Measurements from ENCODE around the gene ANKRD42.

GRCh38 chr11:83293457-83293774, 99.9 kb downstream of the ANKRD42 start:
- TF ChIP-seq ZNF146 (CRISPR knock-in tag; IDR thresholded peaks at IDR 0.05; ENCODE audit: unreplicated experiment) = no peak
- TF ChIP-seq REST (IDR thresholded peaks at IDR 0.05; ENCODE audit: borderline replicate concordance) = no peak
- no peak for TF ChIP-seq REST (CRISPR knock-in tag; IDR thresholded peaks at IDR 0.05; ENCODE audit: low read depth)
- TF ChIP-seq ZBTB33 (CRISPR knock-in tag; IDR thresholded peaks at IDR 0.05) = no peak
- TF ChIP-seq MEIS2 (IDR thresholded peaks at IDR 0.05; ENCODE audit: partially characterized antibody) = no peak
